ENCODE data around the gene PRKN.

The PRKN gene

GRCh38 chr6:162343936-162344645 lies 383.5 kb downstream of the PRKN start:
- peaks cover 0 to 6% (median 0%) of the 10 kb centered on the region in 4 donors for H3K4me1 ChIP-seq
- H3K27ac ChIP-seq, result no peak overlapping the region
- no peaks in the 10 kb centered on the region for H3K9me3 ChIP-seq
- no peaks in the 10 kb centered on the region for H3K27me3 ChIP-seq
- no peaks in the 10 kb centered on the region for H3K36me3 ChIP-seq
- TF ChIP-seq CTCF (IDR thresholded peaks at IDR 0.05), result no peak
- DNase-seq, result no peak
- no peak overlapping the region for H3K4me3 ChIP-seq
- intact Hi-C loops (cut with DNase I; ENCODE audit: low total_unique reads), result no loop called here

- intact Hi-C loops (cut with DNase I; ENCODE audit: low total_unique reads), result no loop called here
- Histone ChIP-seq H3K4me3 (no peak overlapping the region), H3K27ac (no peak overlapping the region), H3K9me3 (no peaks in the 10 kb centered on the region), H3K27me3 (no peaks in the 10 kb centered on the region), H3K4me1 (peaks cover 0 to 6% (median 0%) of the 10 kb centered on the region in 4 donors), H3K36me3 (no peaks in the 10 kb centered on the region)
- no peak for DNase-seq
- no peak for TF ChIP-seq CTCF (IDR thresholded peaks at IDR 0.05)
Measured at GRCh38 chr6:162343198-162343935, 384.2 kb downstream of the PRKN start.

- H3K36me3 ChIP-seq, result no peaks in the 10 kb centered on the region
- H3K27me3 ChIP-seq, result no peaks in the 10 kb centered on the region
- no peak for TF ChIP-seq CTCF (IDR thresholded peaks at IDR 0.05)
- no peak for DNase-seq
- peaks cover 0 to 5% (median 0%) of the 10 kb centered on the region in 3 donors for H3K9me3 ChIP-seq
- no peaks in the 10 kb centered on the region for H3K4me1 ChIP-seq
- no peak overlapping the region for H3K27ac ChIP-seq
- H3K4me3 ChIP-seq, result no peak overlapping the region
- intact Hi-C loops (cut with DNase I; ENCODE audit: low total_unique reads), result no loop called here
Measured at GRCh38 chr6:162337412-162337811, 390.2 kb downstream of the PRKN start.

- no peak for DNase-seq
- intact Hi-C loops (cut with DNase I; ENCODE audit: low total_unique reads), result no loop called here
Measured at GRCh38 chr6:162336359-162336758, 391.2 kb downstream of the PRKN start.

GRCh38 chr6:162332365-162332764 lies 395.2 kb downstream of the PRKN start:
- Histone ChIP-seq H3K4me1 (no peaks in the 10 kb centered on the region), H3K4me3 (no peak overlapping the region), H3K27me3 (no peaks in the 10 kb centered on the region), H3K27ac (no peak overlapping the region), H3K9me3 (peaks cover 0 to 5% (median 0%) of the 10 kb centered on the region in 3 donors), H3K36me3 (no peaks in the 10 kb centered on the region)
- no peak for DNase-seq
- intact Hi-C loops (cut with DNase I; ENCODE audit: low total_unique reads), result loop anchor here (1.0 kb wide), 1 partner anchor 25 kb away; no protein-coding TSS in a partner anchor
- no peak for TF ChIP-seq CTCF (IDR thresholded peaks at IDR 0.05)

More at GRCh38 chr6:162336359-162336758, 391.2 kb downstream of the PRKN start:
- Histone ChIP-seq H3K4me3 (no peak overlapping the region), H3K9me3 (peaks cover 0 to 5% (median 0%) of the 10 kb centered on the region in 3 donors), H3K4me1 (no peaks in the 10 kb centered on the region), H3K27me3 (no peaks in the 10 kb centered on the region), H3K27ac (no peak overlapping the region), H3K36me3 (no peaks in the 10 kb centered on the region)
- no peak for TF ChIP-seq CTCF (IDR thresholded peaks at IDR 0.05)

Data from tibial artery (tissue), 4 donors.